T-helper 1 cell treated with Interleukin-12 subunit alpha and Interleukin-12 subunit beta and Interleukin-4 antibody, amounts not matched to agents 30 ng/mL and 1 ng/mL, for 36 hours (primary cell): ENCODE data around the gene ALG11. TPM values are rescaled to one million over a fixed set of nuclear protein-coding genes. Genes with fewer than 3 reads are reported as not detected.
"Not testable (repeated sequence)": the region's sequence is repeated elsewhere in the genome, so short reads cannot be mapped to it uniquely, and the experiment has no call there.

Experiments used
- intact Hi-C: fragments of 100-400 bp; cut with micrococcal nuclease; formaldehyde crosslinking; loops from one replicate; pipeline ENCODE4 v1.15.1; 2024
- total RNA-seq: library from RNA; stranded (reverse); gene quantifications from 2 replicates; pipeline ENCODE4 v1.2.3, GENCODE V29; 2022

The ALG11 gene, protein sequence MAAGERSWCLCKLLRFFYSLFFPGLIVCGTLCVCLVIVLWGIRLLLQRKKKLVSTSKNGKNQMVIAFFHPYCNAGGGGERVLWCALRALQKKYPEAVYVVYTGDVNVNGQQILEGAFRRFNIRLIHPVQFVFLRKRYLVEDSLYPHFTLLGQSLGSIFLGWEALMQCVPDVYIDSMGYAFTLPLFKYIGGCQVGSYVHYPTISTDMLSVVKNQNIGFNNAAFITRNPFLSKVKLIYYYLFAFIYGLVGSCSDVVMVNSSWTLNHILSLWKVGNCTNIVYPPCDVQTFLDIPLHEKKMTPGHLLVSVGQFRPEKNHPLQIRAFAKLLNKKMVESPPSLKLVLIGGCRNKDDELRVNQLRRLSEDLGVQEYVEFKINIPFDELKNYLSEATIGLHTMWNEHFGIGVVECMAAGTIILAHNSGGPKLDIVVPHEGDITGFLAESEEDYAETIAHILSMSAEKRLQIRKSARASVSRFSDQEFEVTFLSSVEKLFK
- 31.4 and 31.9 TPM in 2 replicates for total RNA-seq

GRCh38 chr13:52011632-52012511, at the start of gene ALG11:
Gene ALG11 (plus strand): TSS chr13:52012398. CDS start chr13:52012419, 21 bp downstream.
- intact Hi-C loops, result loop anchor here (1.0 to 2.0 kb wide), 14 partner anchors 11 to 1645 kb away; partner anchors contain the start of genes CKAP2, INTS6, NEK3 and SUGT1

GRCh38 chr13:51966186-51966585, 46.0 kb upstream of the ALG11 start:
- intact Hi-C loops, result no loop called here

DNA sequence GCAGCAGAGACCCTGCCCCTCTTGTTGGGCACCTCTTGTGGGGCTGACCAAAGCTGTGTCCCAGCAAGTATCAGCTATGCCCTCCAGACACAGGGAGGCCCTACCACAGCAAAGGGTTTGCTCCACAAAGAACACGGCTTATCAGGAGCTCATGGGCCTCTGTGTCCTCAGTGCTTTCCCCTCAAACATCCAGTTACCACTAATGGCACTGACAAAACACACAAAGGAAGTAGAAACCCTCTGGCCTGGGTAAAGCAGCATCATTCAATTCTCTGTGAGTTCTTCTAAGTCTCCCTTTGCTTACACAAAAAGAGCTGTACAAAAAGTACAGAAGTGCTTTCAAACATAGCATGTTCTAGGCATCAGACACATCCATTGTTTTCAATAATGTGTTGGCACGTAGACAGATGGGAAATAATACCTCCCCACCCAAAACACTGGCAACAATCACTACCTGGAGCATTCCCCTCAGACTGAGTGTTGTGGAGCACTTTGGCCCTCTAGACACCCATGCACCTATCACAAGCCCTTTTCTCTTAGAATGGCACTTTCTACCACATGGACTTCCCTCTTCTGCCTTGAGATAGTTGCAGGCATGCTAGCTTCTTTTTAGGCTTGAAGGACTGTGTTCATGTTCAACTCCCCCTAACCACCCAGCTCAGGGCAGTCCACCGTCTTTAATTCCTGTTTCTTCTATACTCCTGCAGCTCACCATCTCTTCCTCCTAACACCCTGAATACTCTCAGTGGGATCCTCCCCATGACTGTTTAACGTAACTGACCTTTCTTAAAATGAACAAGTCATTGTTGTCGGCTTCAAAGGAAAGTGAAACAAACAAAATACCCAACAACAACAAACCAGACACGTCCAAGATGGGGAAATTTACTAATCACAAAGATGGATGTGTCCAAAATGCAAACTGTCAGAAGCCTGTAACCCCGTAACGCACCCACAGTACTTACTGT, 44.4 kb upstream of the ALG11 start:
- intact Hi-C loops, result no loop called here

GRCh38 chr13:51970349-51970748, 41.8 kb upstream of the ALG11 start:
- intact Hi-C loops, result no loop called here

DNA sequence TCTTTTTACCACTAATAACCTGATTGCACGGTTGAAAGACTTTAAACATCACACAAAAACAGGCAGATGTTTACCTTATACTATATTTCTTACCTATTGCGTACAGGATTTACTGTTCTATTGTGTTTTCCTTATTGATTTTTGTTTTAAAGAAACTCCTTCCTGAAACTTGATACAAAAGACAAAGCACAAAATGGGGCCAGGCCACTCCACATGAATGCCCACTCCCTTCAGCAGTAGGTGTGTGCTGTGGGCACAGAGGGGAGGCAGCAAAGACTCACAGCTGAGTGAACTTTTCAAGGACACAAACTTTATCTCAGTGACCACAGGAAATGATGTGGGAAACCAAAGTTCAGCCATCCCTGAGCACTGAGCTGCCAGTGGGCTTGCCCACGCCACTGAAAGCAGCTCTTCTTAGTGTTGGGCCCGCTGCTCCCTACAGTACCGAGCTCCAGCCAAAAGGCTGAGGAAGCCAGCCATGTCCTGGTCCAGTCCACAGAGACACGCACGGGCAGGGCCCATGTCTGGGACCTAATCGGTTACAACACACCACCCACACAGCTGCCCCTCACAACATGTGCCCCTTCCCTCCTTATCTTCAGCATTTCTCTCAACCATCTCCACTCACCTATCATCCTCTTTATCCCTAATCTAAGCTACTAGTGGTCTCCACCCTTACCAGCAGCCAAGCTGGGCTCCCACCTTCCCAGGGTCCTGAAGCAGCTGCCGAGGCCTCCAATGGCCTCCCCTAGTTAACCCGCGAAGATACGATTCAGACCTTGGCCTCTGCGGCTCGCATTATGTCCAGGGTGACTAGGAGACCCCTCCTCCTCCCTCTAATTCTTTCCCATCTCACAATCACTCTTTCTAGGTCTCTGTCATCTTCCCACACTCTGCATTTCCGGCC, 40.4 kb upstream of the ALG11 start:
- intact Hi-C loops, result no loop called here

DNA sequence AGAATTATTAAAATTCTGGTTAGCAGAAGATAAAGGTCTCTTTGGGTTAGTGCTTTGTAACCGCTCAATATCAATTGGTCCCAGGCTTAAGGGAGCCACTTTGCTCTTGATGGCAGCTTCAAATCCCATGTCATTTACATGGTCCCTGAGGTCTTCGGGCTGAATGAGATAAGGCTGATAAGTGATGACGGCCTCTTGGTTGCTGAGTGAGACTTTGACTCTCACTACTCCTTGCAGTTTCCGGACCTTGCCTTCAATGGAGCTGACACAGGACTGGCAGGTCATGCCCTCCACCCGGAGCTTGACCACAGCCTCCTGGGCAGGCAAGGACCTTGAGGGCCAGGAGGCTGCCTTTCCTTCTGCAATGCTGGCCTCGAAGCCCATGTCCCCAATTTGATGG, 37.7 kb upstream of the ALG11 start:
- intact Hi-C loops, result no loop called here

- intact Hi-C loops, result no loop called here
Measured at GRCh38 chr13:51976423-51976822, 35.8 kb upstream of the ALG11 start.

- intact Hi-C loops, result no loop called here
Measured at GRCh38 chr13:51976890-51977289, 35.3 kb upstream of the ALG11 start.

DNA sequence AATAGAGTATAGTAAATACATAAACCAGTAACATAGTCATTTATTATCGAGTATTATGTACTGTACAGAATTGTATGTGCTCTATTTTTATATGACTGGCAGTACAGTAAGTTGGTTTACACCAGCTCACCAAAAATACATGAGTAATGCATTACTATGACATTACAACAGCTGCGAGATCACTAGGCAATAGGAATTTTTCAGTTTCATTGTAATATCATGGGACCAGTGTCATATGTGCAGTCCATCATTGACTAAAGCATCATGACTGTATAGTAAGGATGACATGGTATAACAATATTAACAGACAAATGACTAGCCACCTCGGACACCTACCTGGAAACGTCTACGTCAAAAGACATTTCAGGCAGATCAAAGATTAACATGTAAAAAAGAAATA, 34.6 kb upstream of the ALG11 start:
- intact Hi-C loops, result no loop called here

DNA sequence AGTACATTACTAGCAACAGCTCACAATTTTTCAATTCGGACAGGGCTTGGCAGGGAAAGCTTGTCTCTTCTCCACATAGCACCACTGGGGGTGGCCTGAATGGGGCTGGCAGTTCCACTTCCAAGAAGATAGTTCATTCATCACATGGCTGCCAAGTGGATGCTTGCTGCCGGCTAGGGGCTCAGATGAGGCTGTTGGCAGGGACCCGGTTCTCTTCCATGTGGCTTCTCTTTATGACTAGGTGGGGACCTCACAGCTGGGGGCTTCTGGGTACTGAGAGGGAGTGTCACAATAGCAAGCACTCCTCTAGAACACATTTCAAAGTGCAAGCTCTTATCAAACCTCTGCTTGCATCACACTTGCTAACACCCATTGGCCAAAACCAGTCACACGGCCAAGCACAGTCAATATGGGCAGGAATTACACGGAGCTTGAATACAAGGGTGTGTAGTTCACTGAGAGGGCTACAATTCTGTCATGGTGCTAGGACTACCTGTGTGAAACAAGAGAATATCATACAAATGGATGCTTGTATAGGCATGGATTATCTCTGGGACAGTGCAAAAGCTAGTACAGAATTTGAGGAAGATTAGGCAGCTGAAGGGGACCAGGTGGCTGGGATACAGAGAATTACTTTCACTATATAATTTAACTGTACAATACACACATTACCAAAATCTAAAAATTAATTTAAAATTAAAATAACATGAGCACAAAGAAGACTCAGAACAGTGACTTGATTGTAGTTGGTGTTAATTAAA, 33.2 kb upstream of the ALG11 start:
- intact Hi-C loops, result no loop called here

GRCh38 chr13:51980908-51981307, 31.3 kb upstream of the ALG11 start:
- intact Hi-C loops, result no loop called here

DNA sequence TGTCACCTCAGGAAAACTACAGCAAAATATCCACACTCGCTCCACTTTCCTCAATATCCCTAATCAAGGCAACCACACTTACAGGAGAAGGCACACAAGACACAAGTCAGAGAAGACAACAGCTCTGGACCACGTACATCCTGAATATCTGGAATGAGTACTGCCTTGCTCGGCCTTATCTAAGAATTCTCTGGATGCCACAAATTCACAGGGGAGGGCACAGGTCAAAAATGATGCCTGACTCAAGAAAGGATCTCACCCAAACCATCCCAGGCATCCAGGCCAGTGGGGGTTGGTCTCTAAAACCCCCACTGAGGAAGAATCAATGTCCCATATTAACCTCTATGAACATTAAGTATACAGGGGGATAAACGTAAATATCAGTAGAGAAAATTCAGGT, 30.8 kb upstream of the ALG11 start:
- intact Hi-C loops, result no loop called here

- intact Hi-C loops, result not testable (repeated sequence)
Measured at GRCh38 chr13:51983292-51983691, 28.9 kb upstream of the ALG11 start.

- intact Hi-C loops, result not testable (repeated sequence)
Measured at GRCh38 chr13:51984904-51985303, 27.3 kb upstream of the ALG11 start.

DNA sequence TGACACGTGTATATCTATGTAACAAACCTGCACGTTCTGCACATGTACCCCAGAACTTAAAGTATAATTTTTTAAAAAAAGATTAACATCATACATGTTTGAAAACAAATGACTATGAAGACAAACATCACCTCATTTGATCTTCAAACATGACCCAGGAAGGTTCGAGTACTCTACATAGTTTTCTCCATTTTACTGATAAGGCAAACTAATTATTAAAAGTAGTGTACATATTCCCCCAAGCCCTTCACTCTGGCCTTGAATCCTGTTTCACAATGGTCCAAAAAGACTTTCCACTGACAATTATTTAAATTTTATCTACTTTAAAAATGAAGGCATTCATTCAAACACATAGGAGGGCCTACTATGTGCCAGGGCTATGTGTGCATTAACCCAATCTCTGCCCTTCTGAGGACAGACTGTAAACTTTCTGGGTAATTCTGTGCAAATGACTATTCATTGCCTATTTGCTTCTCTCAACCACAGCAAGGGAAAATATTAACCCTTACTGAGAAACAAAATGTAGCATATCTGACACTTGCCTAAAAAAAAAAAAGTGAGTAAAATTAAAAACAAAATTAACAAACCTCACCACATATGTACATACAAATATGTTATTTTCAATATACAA, 23.1 kb upstream of the ALG11 start:
- intact Hi-C loops, result no loop called here

DNA sequence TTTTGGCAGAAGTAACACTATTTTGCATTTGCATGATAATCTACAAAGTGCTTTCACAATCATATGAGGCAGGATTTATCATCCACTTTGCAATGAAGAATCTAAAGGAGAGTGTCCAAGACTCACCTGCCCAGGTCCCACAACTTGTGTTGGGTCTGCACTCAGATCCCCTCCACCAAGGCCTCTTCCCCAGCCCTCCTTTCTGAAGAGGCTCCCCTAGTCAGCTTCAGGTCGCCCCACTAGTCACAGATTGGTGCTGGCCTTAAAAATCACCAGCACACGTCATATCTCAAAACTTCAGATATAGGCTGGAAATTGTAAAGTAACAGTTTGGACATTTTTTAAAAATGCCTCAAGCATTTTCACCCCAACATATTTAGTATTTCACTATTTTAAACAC, 18.5 kb upstream of the ALG11 start:
- intact Hi-C loops, result no loop called here

- intact Hi-C loops, result no loop called here
Measured at GRCh38 chr13:51995677-51996551, 16.3 kb upstream of the ALG11 start.

GRCh38 chr13:51996641-51997040, 15.6 kb upstream of the ALG11 start:
- intact Hi-C loops, result no loop called here
